NOMO-1 treated with dmso at 0.1 percent for 144 hours (cell line): Measurements from ENCODE around the gene PHLPP1.
"Not testable (repeated sequence)": the region's sequence is repeated elsewhere in the genome, so short reads cannot be mapped to it uniquely, and the experiment has no call there.

Experiments
- DNase-seq: peaks from one replicate; lab custom pipeline; 2025; ENCODE audit not compliant: unreplicated experiment; lab: John Stamatoyannopoulos, UW

PHLPP1 gene

GRCh38 chr18:62717169-62717924 is 2.0 kb downstream of the PHLPP1 start:
- DNase-seq: peak; percentile 33

DNA sequence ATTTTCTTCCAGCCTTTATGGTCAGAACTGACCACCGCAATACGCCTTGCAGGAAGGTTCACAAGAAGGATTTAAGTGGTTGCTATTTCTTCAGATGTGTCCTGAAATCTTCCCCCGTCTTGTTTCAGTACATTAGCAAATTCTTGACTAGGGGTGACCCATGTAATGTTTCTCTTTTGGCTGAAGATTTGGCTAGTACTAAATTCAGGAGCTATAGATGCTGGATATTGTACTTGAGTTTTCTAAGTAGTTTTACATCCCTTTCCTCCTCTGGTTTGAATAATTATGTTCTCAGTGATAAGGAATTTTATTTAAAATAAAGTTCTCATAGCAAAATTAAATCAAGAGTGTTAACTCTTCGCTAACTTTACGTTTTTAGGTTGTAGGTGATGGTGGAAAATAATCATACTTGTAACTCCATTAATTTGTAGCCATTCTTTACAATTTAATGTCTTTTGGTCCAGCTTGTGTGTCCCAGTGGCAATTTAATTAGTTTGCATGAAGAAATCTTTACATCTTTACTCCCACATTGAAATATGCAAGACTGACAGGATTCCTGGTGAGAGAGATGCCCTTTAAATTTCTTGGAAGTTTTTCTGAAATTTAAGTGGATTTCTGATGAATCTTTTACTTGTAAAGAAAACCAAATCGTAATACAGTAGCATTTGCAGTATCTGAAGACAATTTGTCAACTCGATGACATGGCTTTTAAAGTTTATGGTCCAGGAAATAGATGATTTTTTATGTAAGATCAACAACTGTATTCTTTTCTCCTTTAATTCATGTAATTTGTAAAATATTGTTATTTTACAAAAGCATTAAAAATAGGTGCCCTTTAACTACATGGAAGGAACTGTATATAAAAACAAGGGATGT is 2.8 kb downstream of the PHLPP1 start:
- no peak for DNase-seq

GRCh38 chr18:62720048-62720447 is 4.7 kb downstream of the PHLPP1 start:
- DNase-seq: no peak

DNA sequence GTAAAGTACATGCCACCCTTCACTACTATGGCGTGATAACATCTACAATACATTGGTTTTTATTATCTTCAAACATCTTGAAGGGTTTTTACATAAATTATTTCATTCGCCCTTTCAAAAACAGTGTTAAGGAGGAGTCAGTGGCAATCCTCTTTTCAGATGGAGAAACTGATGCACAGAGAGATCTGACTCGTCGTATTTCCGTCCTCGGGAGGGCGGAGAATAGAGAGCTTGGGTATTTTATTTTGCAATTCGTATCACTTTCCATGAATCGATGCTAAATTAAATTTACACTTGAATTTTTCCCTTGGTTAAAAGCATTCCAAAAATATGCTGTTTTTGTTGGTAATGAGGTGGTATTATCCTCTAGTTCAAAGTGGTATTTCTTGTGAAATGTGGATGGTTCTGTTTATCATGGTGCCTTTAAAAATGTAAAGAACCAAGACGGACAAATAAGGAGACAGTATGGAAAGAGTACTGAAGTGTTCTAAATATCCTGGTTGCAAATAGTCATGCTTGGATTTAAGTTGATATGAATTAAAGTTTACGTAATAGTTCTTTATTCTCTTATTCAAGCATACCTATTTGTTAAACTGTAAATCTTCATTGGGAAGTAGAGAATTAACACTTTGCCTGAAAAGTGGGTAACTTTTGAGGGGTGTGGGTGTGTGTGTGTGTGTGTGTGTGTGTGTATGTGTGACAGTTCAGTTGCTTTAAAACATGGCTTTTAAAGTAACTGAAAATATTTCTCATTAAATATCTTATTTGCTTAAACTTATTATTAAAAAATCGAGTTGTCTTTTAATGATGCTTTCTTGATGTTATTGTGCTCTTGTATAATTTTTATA is 5.6 kb downstream of the PHLPP1 start:
- no peak for DNase-seq

DNA sequence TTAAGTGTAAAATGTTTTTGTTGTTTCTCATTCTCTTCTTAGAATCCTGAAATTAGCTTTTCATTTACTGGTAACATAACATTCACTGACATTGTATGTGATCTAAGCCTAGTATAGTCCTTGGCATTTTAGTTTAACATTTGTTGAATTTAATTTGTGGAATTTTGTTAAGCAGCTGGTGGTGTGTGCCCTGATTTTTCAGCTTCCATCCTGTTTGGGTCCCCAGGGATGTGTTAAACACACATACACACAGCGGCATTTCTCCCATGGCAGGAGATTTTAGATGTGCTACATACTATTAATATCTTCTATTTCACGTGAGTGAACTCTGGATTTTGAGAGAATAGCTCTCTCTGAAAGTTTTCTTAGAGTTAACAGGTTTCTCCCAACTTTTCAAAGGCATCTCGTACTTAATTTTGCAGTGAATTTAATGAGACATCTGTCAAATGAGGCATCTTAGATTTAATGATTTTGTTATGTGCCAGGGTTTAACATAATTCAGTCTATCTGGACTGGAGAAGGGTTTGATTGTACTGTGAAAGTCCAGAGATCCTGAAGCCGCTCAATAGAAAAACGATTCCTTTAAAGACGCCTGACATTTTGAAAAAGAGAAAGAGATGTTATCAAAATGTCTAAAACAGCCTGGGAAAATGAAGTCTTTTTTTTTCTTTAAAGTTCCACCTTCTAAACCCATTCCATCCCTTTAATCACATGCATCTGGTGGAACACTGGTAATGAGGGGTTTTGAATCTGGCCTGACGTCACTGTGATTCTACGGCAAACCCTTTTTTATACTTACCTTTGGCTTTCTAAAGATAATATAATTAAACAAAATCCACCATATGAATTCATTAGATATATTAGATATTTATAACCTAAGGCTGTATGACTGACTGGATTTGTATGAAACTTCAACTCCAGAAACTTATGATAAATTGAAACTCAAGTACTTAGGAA is 6.8 kb downstream of the PHLPP1 start:
- DNase-seq: no peak

DNA sequence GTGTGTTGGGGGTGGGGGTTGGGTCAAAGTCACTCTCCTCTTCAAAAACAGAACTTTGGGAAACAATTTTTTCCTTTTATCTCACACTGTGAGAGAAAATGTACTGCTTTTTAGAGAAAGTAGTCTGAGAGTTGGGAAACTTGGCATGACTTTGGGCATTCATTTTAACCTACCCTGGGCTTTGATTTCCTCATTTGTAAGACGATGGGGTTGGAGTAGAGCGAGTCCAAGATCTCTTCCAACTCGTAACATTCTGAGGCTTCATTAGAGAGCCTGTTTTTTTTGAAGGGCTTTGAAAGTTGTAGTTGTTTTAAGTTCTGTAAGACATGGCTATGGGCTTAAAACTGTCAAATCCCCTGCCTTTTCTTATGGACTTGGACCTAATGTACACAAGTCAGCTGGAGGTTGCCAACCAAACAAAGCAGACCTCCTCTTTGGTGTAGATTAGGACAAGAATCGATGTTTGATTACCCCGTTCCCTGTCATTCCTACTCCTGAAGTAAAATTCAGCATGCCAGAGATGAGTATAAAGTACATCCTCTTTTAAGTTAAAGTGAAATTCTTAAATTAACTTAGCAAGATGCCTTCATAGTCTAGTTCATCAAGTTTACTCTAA is 8.4 kb downstream of the PHLPP1 start:
- DNase-seq: no peak

DNA sequence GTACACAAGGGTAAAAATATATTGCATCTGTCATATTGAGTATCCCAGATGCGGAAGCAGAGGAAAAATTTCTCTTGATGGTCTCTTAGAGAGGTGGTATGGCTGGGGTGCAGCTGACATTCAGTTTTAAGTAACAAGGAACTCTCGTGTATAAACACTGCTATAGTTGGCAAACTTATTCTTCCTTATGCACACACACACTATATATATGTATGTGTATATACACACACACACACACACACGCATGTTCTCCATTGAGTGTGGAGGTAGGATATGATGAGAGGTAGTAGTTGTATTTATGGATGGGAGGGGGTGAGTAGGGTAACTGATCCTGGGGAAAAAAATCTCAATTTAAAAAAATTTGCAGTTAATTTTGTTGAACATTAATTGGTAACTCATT is 10.6 kb downstream of the PHLPP1 start:
- DNase-seq: no peak

GRCh38 chr18:62728254-62728653 is 12.9 kb downstream of the PHLPP1 start:
- no peak for DNase-seq

- no peak for DNase-seq
Observed at GRCh38 chr18:62729487-62730386, 14.4 kb downstream of the PHLPP1 start.

DNA sequence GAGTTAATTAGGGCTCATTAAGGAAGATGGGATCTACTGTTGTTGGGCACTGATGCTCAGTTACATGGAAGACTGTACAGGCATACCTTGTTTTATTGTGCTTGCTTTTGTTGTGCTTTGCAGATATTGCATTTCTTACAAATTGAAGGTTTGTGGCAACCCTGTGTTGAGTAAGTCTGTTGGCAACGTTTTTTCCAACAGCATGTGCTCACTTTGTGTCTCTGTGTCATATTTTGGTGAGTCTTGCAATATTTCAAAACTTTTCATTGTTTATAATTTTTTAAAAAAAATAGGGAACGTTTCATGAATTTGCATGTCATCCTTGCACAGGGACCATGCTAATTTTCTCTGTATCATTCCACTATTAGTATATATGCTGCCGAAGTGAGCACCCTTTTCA is 15.6 kb downstream of the PHLPP1 start:
- DNase-seq: peak; percentile 80

GRCh38 chr18:62732617-62733016 is 17.3 kb downstream of the PHLPP1 start:
- no peak for DNase-seq

DNA sequence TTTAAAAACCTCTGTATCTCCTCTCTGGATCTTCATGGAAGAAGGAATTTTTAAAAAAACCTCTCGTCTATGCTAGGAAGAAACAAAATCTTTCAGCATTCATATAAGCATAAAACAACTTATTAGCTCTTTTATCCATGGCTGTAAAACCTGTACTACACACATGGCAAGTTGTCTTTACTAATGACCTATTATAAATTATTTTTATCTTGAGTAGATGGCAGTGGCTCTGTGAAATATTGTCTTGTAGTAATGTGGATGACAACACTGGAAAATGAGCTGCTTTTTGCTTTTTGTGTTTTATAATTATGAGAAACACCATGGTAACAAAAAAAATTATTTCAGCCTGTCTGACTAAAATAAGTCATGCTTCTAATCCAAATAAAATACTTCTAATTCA is 18.9 kb downstream of the PHLPP1 start:
- DNase-seq: no peak

GRCh38 chr18:62735387-62735786 is 20.0 kb downstream of the PHLPP1 start:
- no peak for DNase-seq

GRCh38 chr18:62736077-62736855 is 20.9 kb downstream of the PHLPP1 start:
- DNase-seq: no peak

DNA sequence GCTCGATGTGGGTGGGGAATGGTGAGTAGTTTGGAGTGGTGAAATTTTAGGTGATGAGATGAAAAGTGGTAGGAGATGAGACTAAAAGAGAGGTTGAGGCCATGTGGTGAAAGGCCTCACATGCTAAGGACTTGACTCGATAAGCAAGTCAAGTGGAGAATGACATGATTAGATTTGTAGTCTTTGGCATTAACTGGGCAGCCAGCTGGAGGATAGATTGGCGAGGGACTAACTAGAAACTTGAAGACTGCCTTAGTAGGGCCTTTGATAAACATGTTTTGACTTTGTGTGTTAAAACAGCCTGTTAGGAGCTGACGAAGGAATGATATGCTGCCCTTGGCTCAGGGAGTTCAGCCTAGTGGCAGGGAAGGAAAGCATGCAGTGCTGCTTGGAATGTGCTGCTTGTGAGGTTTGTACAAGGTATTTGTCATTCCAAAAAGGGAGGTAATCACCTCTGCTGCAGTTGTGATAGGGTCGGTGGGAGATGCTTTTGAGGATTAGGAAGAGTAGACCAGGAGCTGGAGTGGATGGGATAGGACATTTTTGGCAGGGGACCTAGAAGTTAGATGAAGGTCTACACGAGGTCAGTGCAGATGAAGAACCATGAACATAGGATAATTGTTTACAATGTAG is 22.0 kb downstream of the PHLPP1 start:
- DNase-seq: no peak

GRCh38 chr18:62738639-62739038 is 23.3 kb downstream of the PHLPP1 start:
- DNase-seq: no peak

GRCh38 chr18:62739911-62740310 is 24.6 kb downstream of the PHLPP1 start:
- DNase-seq: no peak

DNA sequence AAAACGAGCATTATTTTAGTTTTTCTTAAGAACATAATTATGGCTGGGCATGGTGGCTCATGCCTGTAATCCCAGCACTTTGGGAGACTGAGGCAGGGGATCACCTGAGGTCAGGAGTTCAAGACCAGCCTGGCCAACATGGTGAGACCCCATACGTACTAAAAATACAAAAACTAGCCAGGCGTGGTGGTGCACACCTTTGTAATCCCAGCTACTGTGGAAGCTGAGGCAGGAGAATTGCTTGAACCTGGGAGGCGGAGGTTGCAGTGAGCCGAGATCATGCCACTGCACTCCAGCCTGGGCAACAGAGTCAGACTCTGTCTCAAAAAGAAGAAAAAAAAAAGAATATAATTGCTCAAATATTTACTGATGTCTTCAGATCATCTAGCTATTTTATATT is 25.3 kb downstream of the PHLPP1 start:
- DNase-seq: not testable (repeated sequence)
